IMR-90 (cell line): ENCODE results near the gene CWF19L1. TPM values are rescaled to one million over a fixed set of nuclear protein-coding genes. Genes with fewer than 3 reads are reported as not detected.
"Not testable (repeated sequence)": the region's sequence is repeated elsewhere in the genome, so short reads cannot be mapped to it uniquely, and the experiment has no call there.

Experiments
- ATAC-seq: fragments of 200-7000 bp; cut with Tn5 transposase; 2 replicates; pipeline ENCODE4 v1.9.1; 2020; ENCODE audit warnings: low read depth, mild to moderate bottlenecking, moderate library complexity
- BruUV-seq: library from RNA; stranded (reverse); fragments of 400-500 nt; replicated peaks from 2 replicates; lab custom pipeline; 2021; lab: Mats Ljungman, UMichigan
- CTCF ChIA-PET: fragments of 300-600 bp; formaldehyde crosslinking; extraction: SDS; loops from one replicate; lab custom pipeline; 2021; ENCODE audit warnings: antibody characterized with exemption; lab: Yijun Ruan, JAX
- POLR2A ChIA-PET: fragments of 300-600 bp; sonication (Branson Sonifier 250); formaldehyde crosslinking; loops from one replicate; lab custom pipeline; 2022; ENCODE audit warnings: antibody characterized with exemption; ENCODE audit not compliant: unreplicated experiment; lab: Charles Lee
- DNase-seq: peaks from one replicate; pipeline ENCODE4 v3.0.0; 2013
- H2AFZ ChIP-seq: replicated peaks from 2 replicates; pipeline ENCODE3; 2013; ENCODE audit warnings: low read length, mild to moderate bottlenecking; ENCODE audit not compliant: poor library complexity
- H2AK5ac ChIP-seq: 2 replicates; pipeline ENCODE4 v1.6.1; 2013; ENCODE audit warnings: low read depth, low read length, inconsistent platforms
- H2AK9ac ChIP-seq: replicated peaks from 2 replicates; pipeline ENCODE3; 2013; ENCODE audit warnings: mild to moderate bottlenecking, low read depth, low read length, moderate library complexity; ENCODE audit not compliant: poor library complexity
- H2BK120ac ChIP-seq: 2 replicates; pipeline ENCODE4 v1.6.1; 2013; ENCODE audit warnings: low read depth, low read length, inconsistent platforms
- H2BK15ac ChIP-seq: 3 replicates; pipeline ENCODE4 v1.6.1; 2013; ENCODE audit warnings: low read depth, low read length, inconsistent platforms
- H2BK20ac ChIP-seq: 2 replicates; pipeline ENCODE4 v1.6.1; 2013; ENCODE audit warnings: low read depth, mild to moderate bottlenecking, inconsistent platforms, low read length, moderate library complexity
- H2BK5ac ChIP-seq: 2 replicates; pipeline ENCODE4 v1.6.1; 2013; ENCODE audit warnings: mild to moderate bottlenecking, low read depth, low read length, inconsistent platforms; ENCODE audit not compliant: poor library complexity, severe bottlenecking
- H3K14ac ChIP-seq: replicated peaks from 2 replicates; pipeline ENCODE4 v1.6.1; 2013; ENCODE audit warnings: low read depth, low read length, inconsistent platforms
- H3K18ac ChIP-seq: 2 replicates; pipeline ENCODE4 v1.6.1; 2013; ENCODE audit warnings: low read depth, low read length, control low read depth
- H3K23ac ChIP-seq: 2 replicates; pipeline ENCODE4 v1.6.1; 2013; ENCODE audit warnings: low read depth, low read length, inconsistent platforms
- H3K27ac ChIP-seq: 2 replicates; pipeline ENCODE4 v1.5.1; 2013; ENCODE audit warnings: mild to moderate bottlenecking, control low read depth, low read length; ENCODE audit not compliant: insufficient read depth
- H3K27me3 ChIP-seq: 2 replicates; pipeline ENCODE4 v1.6.1; 2013; ENCODE audit warnings: low read length; ENCODE audit not compliant: control insufficient read depth, insufficient read depth
- H3K36me3 ChIP-seq: 2 replicates; pipeline ENCODE4 v1.6.1; 2013; ENCODE audit warnings: low read length, mixed read lengths; ENCODE audit not compliant: control insufficient read depth, insufficient read depth
- H3K4ac ChIP-seq: 2 replicates; pipeline ENCODE4 v1.6.1; 2013; ENCODE audit warnings: low read depth, low read length, inconsistent platforms
- H3K4me1 ChIP-seq: 2 replicates; pipeline ENCODE4 v1.6.1; 2013; ENCODE audit warnings: low read length, mixed read lengths; ENCODE audit not compliant: control insufficient read depth, insufficient read depth
- H3K4me2 ChIP-seq: 2 replicates; pipeline ENCODE4 v1.6.1; 2013; ENCODE audit warnings: low read depth, mild to moderate bottlenecking, control low read depth, low read length, moderate library complexity
- H3K4me3 ChIP-seq: 2 replicates; pipeline ENCODE4 v1.5.1; 2013; ENCODE audit warnings: low read depth, mild to moderate bottlenecking, control low read depth, low read length, moderate library complexity; ENCODE audit not compliant: insufficient read depth
- H3K56ac ChIP-seq: 2 replicates; pipeline ENCODE4 v1.6.1; 2013; ENCODE audit warnings: low read length, inconsistent platforms; ENCODE audit not compliant: insufficient read depth; ENCODE audit errors: extremely low read depth
- H3K79me1 ChIP-seq, 2 experiments: 2 replicates each; pipeline ENCODE4 v1.6.1; 2013; ENCODE audit warnings: low read length in 2 of 2, inconsistent platforms in 1 of 2, low read depth in 1 of 2
- H3K9ac ChIP-seq: 2 replicates; pipeline ENCODE4 v1.6.1; 2013; ENCODE audit warnings: low read depth, low read length, control low read depth
- H3K9me1 ChIP-seq: 2 replicates; pipeline ENCODE4 v1.6.1; 2013; ENCODE audit warnings: low read length, inconsistent platforms; ENCODE audit not compliant: insufficient read depth
- H3K9me3 ChIP-seq: 2 replicates; pipeline ENCODE4 v1.6.1; 2013; ENCODE audit warnings: low read length; ENCODE audit not compliant: control insufficient read depth, insufficient read depth
- H4K20me1 ChIP-seq: 2 replicates; pipeline ENCODE4 v1.6.1; 2013; ENCODE audit warnings: low read length, inconsistent platforms; ENCODE audit not compliant: insufficient read depth
- H4K5ac ChIP-seq: 2 replicates; pipeline ENCODE4 v1.6.1; 2013; ENCODE audit warnings: mild to moderate bottlenecking, low read depth, low read length, control low read depth
- H4K8ac ChIP-seq, 2 experiments: 2 replicates each; pipeline ENCODE4 v1.6.1; 2013; ENCODE audit warnings: low read depth in 2 of 2, low read length in 2 of 2, control low read depth in 1 of 2, inconsistent platforms in 1 of 2
- H4K91ac ChIP-seq: 2 replicates; pipeline ENCODE4 v1.6.1; 2013; ENCODE audit warnings: low read depth, low read length, inconsistent platforms; ENCODE audit not compliant: insufficient read depth
- FOS ChIP-seq: fragments of 150-350 bp; IDR thresholded peaks from 2 replicates; pipeline ENCODE4 v1.6.1; 2016; ENCODE audit warnings: low read depth, low read length
- MAFK ChIP-seq: IDR thresholded peaks from 2 replicates; pipeline ENCODE4 v1.6.1; 2012; ENCODE audit warnings: low read depth, low read length, improper control_type of control experiment
- RAD21 ChIP-seq: IDR thresholded peaks from 2 replicates; pipeline ENCODE4 v1.6.1; 2012; ENCODE audit warnings: low read length, improper control_type of control experiment
- RCOR1 ChIP-seq: IDR thresholded peaks from 2 replicates; pipeline ENCODE4 v1.6.1; 2012; ENCODE audit warnings: mild to moderate bottlenecking, low read length, improper control_type of control experiment; ENCODE audit not compliant: insufficient replicate concordance
- SMC3 ChIP-seq: fragments of 150-350 bp; IDR thresholded peaks from 2 replicates; pipeline ENCODE4 v1.6.1; 2016; ENCODE audit warnings: low read depth, mild to moderate bottlenecking, antibody characterized with exemption, low read length, moderate library complexity
- WGBS, 2 experiments: methylation state at CpG; one replicate each; pipeline versions ENCODE4 v1.1.5 to v1.1.7; 2013; ENCODE audit warnings: missing lambda C conversion rate in 2 of 2; ENCODE audit not compliant: insufficient read length in 1 of 2; ENCODE audit errors: extremely low coverage in 2 of 2; 5-methylcytosine and 5-hydroxymethylcytosine counted together
- dilution Hi-C: fragments of 300-500 bp; cut with HindIII; formaldehyde crosslinking; loops from one replicate; pipeline ENCODE4 v1.14.3; 2018; ENCODE audit warnings: low sequenced_read_pairs; ENCODE audit not compliant: unreplicated experiment
- in situ Hi-C: fragments of 300-500 bp; cut with MboI; formaldehyde crosslinking; loops from 3 replicates; pipeline ENCODE4 v1.14.3; 2019; ENCODE audit warnings: low sequenced_read_pairs, inconsistent platforms, mixed read lengths
- intact Hi-C: fragments of 100-400 bp; cut with micrococcal nuclease; formaldehyde crosslinking; loops from 2 replicates; pipeline ENCODE4 v1.10.0; 2022
- polyA plus RNA-seq, 3 experiments: library from polyadenylated mRNA; depleted of rRNA; stranded (reverse); fragments of >200 nt; gene quantifications; 2 replicates each; pipeline ENCODE4 v1.2.3, GENCODE V29; 2012; ENCODE audit warnings: low replicate concordance in 1 of 3
- total RNA-seq: library from RNA; depleted of rRNA; stranded (reverse); fragments of >200 nt; gene quantifications from 2 replicates; pipeline ENCODE4 v1.2.3, GENCODE V29; 2012
- TF ChIP-seq, protein P1 (sequence below): conservative IDR thresholded peaks from 2 replicates; pipeline ENCODE4 v1.5.1; 2012; ENCODE audit warnings: mild to moderate bottlenecking, low read depth, low read length, improper control_type of control experiment

CWF19L1 gene
- total and polyA plus RNA-seq, 2 of the 4 experiments (the other 2 are of a cell fraction): 10.2 to 30.8 TPM

GRCh38 chr10:100303724-100304319 is 36.4 kb upstream of the CWF19L1 start:
- H4K20me1 ChIP-seq: no peaks in the 10 kb centered on the region
- no peak overlapping the region for H2BK120ac ChIP-seq
- H2BK20ac ChIP-seq: no peak overlapping the region
- H3K18ac ChIP-seq: no peak overlapping the region
- H4K5ac ChIP-seq: no peak overlapping the region
- TF ChIP-seq RCOR1 (no peak), MAFK (no peak), RAD21 (peak; percentile 65), SMC3 (peak; percentile 54), FOS (no peak)
- TF ChIP-seq, protein P1, sequence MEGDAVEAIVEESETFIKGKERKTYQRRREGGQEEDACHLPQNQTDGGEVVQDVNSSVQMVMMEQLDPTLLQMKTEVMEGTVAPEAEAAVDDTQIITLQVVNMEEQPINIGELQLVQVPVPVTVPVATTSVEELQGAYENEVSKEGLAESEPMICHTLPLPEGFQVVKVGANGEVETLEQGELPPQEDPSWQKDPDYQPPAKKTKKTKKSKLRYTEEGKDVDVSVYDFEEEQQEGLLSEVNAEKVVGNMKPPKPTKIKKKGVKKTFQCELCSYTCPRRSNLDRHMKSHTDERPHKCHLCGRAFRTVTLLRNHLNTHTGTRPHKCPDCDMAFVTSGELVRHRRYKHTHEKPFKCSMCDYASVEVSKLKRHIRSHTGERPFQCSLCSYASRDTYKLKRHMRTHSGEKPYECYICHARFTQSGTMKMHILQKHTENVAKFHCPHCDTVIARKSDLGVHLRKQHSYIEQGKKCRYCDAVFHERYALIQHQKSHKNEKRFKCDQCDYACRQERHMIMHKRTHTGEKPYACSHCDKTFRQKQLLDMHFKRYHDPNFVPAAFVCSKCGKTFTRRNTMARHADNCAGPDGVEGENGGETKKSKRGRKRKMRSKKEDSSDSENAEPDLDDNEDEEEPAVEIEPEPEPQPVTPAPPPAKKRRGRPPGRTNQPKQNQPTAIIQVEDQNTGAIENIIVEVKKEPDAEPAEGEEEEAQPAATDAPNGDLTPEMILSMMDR: peak; percentile 64
- BruUV-seq: no TSS peak
- in situ Hi-C loops (loop anchor here (10.0 kb wide), 1 partner anchor 131 kb away; no protein-coding TSS in a partner anchor), intact Hi-C loops (loop anchor here (1.0 to 10.0 kb wide), 2 partner anchors 129 to 201 kb away; no protein-coding TSS in a partner anchor), dilution Hi-C loops (no loop called here)
- H4K8ac ChIP-seq: no peak overlapping the region
- no peaks in the 10 kb centered on the region for H3K36me3 ChIP-seq
- no peak overlapping the region for H2AK5ac ChIP-seq
- POLR2A ChIA-PET: no interaction called here
- no CpG with 5 or more reads among the region's 7 CpGs for WGBS, 2 experiments
- no peak overlapping the region for H3K14ac ChIP-seq
- no peak overlapping the region for H3K4me2 ChIP-seq
- no peaks in the 10 kb centered on the region for H3K79me1 ChIP-seq
- no peak overlapping the region for H2AK9ac ChIP-seq
- no peaks in the 10 kb centered on the region for H3K9me3 ChIP-seq
- H2BK5ac ChIP-seq: no peak overlapping the region
- H4K91ac ChIP-seq: no peak overlapping the region
- H3K4me3 ChIP-seq: no peak overlapping the region
- CTCF ChIA-PET: interaction anchor here (0.7 to 1.3 kb wide), 7 partner anchors 9 to 137 kb away, joined by 3 to 5 read pairs (median 3); partner anchors contain the start of gene BLOC1S2
- H3K4ac ChIP-seq: no peak overlapping the region
- no peak overlapping the region for H2AFZ ChIP-seq
- H3K9me1 ChIP-seq: no peaks in the 10 kb centered on the region
- H2BK15ac ChIP-seq: no peak overlapping the region
- DNase-seq: peak; percentile 30
- ATAC-seq: peak; percentile 81
- no peak overlapping the region for H3K23ac ChIP-seq
- H3K9ac ChIP-seq: no peak overlapping the region
- H3K27me3 ChIP-seq: peaks cover 16% of the 10 kb centered on the region
- H3K27ac ChIP-seq: no peak overlapping the region
- H3K56ac ChIP-seq: no peak overlapping the region
- no peaks in the 10 kb centered on the region for H3K4me1 ChIP-seq

DNA sequence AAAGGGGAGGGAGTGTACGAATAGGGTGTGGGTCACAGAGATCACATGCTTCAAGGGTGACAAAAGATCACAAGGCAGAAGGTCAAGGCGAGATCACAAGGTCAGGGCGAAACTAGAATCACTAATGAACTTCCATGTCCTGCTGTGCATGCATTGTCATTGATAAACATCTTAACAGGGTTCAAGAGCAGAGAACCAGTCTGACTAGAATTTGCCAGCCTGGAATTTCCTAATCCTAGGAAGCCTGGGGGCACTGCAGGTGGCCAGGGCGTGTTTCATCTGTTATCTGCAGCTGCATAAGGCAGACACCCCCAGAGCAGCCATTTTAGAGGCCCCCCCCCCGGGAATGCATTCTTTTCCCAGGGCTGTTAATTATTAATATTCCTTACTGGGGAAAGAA is 33.7 kb upstream of the CWF19L1 start:
- H3K9ac ChIP-seq, H4K5ac ChIP-seq, H2AK5ac ChIP-seq, H3K4me3 ChIP-seq, H2BK120ac ChIP-seq, H3K9me3 ChIP-seq, ATAC-seq, H2AK9ac ChIP-seq, H3K4me1 ChIP-seq, H2AFZ ChIP-seq, H3K4me2 ChIP-seq, BruUV-seq, H4K20me1 ChIP-seq, H3K56ac ChIP-seq, H3K18ac ChIP-seq, H4K8ac ChIP-seq, H4K91ac ChIP-seq, dilution Hi-C loops, H3K36me3 ChIP-seq, H3K23ac ChIP-seq, H3K4ac ChIP-seq, H3K27ac ChIP-seq, H3K14ac ChIP-seq, H3K9me1 ChIP-seq, H2BK5ac ChIP-seq, H2BK15ac ChIP-seq, DNase-seq, H3K79me1 ChIP-seq, H2BK20ac ChIP-seq, POLR2A ChIA-PET, CTCF ChIA-PET: not testable (repeated sequence)
- in situ Hi-C loops: loop anchor here (10.0 kb wide), 1 partner anchor 134 kb away; no protein-coding TSS in a partner anchor
- intact Hi-C loops: loop anchor here (10.0 kb wide), 1 partner anchor 204 kb away; no protein-coding TSS in a partner anchor
- WGBS, 2 experiments: 33% methylated on average over 2 of the region's 5 CpGs; no CpG with 5 or more reads in 1 of the 2 experiments
- peaks cover 28% of the 10 kb centered on the region for H3K27me3 ChIP-seq
